ENCODE results near the gene MYO9A.
"Not testable (repeated sequence)": the region's sequence is repeated elsewhere in the genome, so short reads cannot be mapped to it uniquely, and the experiment has no call there.

The MYO9A gene

GRCh38 chr15:72141171-72142084 is 23.5 kb upstream of the MYO9A start:
- DNase-seq = no peak

- no peak for DNase-seq
Observed at GRCh38 chr15:72140088-72140487, 22.1 kb upstream of the MYO9A start.

- DNase-seq = no peak
Observed at GRCh38 chr15:72139667-72140066, 21.7 kb upstream of the MYO9A start.

GRCh38 chr15:72136170-72137051 is 18.5 kb upstream of the MYO9A start:
- DNase-seq = no peak

- no peak for DNase-seq
Observed at GRCh38 chr15:72135719-72136118, 17.8 kb upstream of the MYO9A start.

- no peak for DNase-seq
Observed at GRCh38 chr15:72133211-72133610, 15.3 kb upstream of the MYO9A start.

- no peak for DNase-seq
Observed at GRCh38 chr15:72131922-72132321, 14.0 kb upstream of the MYO9A start.

GRCh38 chr15:72130272-72130671 is 12.3 kb upstream of the MYO9A start:
- no peak for DNase-seq

- no peak for DNase-seq
Observed at GRCh38 chr15:72128359-72128758, 10.4 kb upstream of the MYO9A start.

GRCh38 chr15:72127724-72128322 is 9.9 kb upstream of the MYO9A start:
- no peak for DNase-seq

GRCh38 chr15:72124218-72124617 is 6.3 kb upstream of the MYO9A start:
- DNase-seq = no peak

GRCh38 chr15:72117486-72118016 is 399 bp downstream of the MYO9A start:
- DNase-seq = peak; percentile 98

GRCh38 chr15:72116731-72117485 is 1.0 kb downstream of the MYO9A start:
- DNase-seq = peak; percentile 66

GRCh38 chr15:72113347-72114031 is 4.5 kb downstream of the MYO9A start:
- DNase-seq = no peak

- no peak for DNase-seq
Observed at GRCh38 chr15:72112805-72113204, 5.1 kb downstream of the MYO9A start.

GRCh38 chr15:72112116-72112515 is 5.8 kb downstream of the MYO9A start:
- no peak for DNase-seq

GRCh38 chr15:72110355-72110754 is 7.6 kb downstream of the MYO9A start:
- DNase-seq = no peak

- DNase-seq = no peak
Observed at GRCh38 chr15:72106068-72106467, 11.9 kb downstream of the MYO9A start.

GRCh38 chr15:72105111-72105510 is 12.8 kb downstream of the MYO9A start:
- DNase-seq = no peak

- DNase-seq = not testable (repeated sequence)
Observed at GRCh38 chr15:72100551-72100950, 17.4 kb downstream of the MYO9A start.

- DNase-seq = no peak
Observed at GRCh38 chr15:72099155-72099554, 18.8 kb downstream of the MYO9A start.
